NCI-H2227 treated with DMSO at 0.1 percent for 48 hours (cell line): ENCODE results near the gene NID1.

Source experiments
- DNase-seq: peaks from one replicate; lab custom pipeline; 2025; lab: John Stamatoyannopoulos, UW

The NID1 gene

GRCh38 chr1:236063919-236064673, 794 bp downstream of the NID1 start:
- DNase-seq: peak; percentile 8

- no peak for DNase-seq
Observed at GRCh38 chr1:236063551-236063918, 1.4 kb downstream of the NID1 start.

GRCh38 chr1:236060286-236060685, 4.6 kb downstream of the NID1 start:
- no peak for DNase-seq

GRCh38 chr1:236059011-236059410, 5.9 kb downstream of the NID1 start:
- no peak for DNase-seq

- no peak for DNase-seq
Observed at GRCh38 chr1:236058141-236058934, 6.6 kb downstream of the NID1 start.

DNA sequence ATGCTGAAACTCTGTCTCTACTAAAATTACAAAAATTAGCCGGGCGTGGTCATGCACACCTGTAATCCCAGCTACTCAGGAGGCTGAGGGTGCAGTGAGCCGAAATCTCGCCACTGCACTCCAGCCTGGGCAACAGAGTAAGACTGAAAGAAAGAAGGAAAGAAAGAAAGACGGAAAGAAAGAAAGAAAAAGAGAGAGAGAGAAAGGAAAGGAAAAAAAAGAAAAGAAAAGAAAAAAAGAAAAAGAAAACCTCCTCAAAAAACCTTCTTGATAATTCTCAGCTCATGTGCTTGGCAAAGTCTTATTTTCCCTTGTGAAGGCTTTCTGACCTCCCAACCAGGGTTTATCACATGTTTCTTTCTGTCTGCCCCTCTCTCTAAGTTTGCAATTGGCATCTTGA, 7.3 kb downstream of the NID1 start:
- no peak for DNase-seq

DNA sequence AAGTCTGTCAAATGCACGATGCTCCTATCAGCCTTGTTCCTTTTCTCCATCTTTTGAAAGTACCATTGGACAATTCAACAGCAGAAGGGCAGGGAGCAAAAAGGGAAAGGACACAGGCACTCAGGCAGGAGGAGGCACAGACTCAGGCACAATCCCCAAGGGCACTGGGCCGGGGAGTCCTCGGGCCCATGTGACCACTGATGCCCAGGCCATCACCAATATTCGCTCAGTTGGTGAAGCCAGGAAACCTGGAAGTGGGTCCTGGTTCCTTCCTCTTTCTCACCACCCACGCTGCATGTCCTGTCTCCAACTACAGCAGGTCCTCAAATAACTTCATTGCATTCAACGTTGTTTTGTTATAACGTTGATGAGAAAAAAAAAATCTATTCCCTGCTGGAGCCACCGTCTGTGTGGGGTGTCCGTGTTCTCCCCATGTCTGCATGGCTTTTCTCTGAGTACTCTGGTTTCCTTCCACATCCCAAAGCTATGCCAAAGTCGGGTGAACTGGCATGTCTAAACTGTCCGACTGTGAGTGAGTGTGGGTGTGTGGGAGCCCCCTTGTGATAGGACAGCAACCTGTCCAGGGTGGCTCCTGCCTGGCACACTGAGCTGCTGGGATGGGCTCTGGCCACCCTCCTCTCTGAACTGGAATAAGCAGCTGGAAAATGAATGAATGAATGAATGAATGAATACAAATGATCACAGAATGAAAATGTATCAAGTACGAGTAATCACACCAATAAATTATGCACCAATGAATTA, 12.5 kb downstream of the NID1 start:
- no peak for DNase-seq

- no peak for DNase-seq
Observed at GRCh38 chr1:236051242-236051791, 13.6 kb downstream of the NID1 start.

- no peak for DNase-seq
Observed at GRCh38 chr1:236045771-236046170, 19.1 kb downstream of the NID1 start.

DNA sequence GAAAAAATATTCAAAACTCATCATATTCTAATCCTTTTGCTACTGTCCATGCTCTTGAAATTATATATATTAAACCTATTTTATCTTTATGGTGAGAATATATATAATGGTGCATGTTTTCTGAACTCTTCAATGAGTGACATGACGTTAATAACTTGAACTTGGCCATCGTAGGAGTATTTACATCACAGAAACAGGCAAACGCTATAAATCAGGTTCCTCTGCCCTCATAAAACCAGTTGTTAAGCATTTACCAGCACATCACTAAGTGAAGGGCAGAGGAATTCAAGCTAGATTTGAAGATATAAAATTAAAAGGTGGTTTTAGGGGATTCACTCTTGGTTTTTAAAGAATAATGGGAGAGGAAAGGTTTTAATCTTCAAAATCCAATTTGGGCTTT, 20.5 kb downstream of the NID1 start:
- DNase-seq: no peak

- no peak for DNase-seq
Observed at GRCh38 chr1:236041631-236042618, 23.0 kb downstream of the NID1 start.

GRCh38 chr1:236039740-236040685, 24.9 kb downstream of the NID1 start:
- DNase-seq: peak; percentile 12

DNA sequence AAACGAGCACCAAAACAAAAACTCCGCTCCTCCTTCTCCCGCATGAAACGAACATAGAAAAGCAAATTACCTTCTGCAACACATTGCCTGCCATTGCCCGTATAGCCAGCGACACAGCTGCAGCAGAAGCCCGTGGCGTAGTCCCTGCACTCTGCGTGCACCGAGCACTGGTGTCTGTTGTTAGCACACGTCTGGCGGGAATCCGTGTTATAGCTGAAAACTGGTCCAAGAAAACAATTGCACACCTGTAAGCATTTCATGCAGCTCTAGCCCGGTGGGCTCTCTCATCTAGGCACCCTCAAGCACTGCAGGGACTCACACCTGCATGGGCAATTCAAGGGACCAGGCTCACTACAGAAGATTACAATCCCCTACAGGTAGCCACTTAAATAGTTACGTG, 26.9 kb downstream of the NID1 start:
- DNase-seq: no peak

DNA sequence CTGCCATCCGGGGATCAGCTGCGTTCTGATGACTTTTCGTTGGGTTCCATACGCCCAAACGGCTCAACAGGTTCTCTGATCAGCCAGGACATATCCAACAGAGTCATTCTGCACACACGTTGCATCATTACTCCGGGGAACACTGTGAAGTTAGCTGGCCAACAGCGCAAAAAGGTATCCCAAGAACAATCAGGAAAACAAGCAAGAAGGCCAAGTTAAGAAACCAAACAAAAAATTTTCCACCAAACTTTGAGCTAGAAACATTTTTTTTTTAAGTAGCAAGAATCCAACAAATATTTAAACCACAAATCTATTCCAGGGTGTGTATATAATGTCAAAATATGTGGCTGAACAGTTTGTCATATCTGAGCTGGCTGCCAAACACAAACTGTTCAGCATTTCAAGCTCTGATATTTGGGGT, 29.2 kb downstream of the NID1 start:
- no peak for DNase-seq

DNA sequence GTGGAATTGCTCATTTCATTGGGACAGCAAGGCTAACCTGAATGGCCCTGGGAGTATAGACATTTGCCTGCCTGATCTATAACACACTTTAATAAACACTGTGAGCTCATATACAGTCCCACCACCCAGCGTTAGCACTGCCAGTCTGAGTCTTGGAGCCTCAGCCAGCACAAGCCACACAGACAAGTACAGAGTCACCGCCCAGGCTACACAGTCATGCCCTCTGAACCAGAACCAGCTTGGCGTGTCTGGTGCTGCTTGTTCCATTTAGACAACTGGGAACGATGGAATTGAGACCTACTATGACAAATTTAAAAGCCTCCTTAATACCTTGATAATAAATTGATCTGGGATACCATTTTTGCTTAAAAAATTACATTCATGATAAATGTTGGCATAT, 31.6 kb downstream of the NID1 start:
- DNase-seq: no peak

DNA sequence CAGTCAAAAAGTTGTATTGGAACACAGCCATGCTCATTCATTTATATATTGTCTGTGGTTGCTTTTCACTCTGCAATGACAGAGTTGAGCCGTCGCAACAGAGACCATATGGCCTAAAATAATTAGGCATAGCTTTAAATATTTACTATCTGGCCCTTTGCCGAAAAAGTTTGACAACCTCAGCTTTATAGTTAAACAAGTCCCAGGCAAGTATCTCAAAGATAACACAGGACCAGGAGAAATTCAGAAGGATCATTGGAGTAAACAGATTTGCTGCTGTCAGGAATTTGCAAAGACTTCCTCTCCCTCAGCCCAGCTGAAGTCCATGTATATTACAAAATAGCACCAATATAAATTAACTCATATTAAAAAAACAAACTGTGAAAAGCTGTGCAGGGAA, 34.4 kb downstream of the NID1 start:
- DNase-seq: no peak

GRCh38 chr1:236029428-236029940, 35.4 kb downstream of the NID1 start:
- no peak for DNase-seq

GRCh38 chr1:236027104-236027503, 37.8 kb downstream of the NID1 start:
- no peak for DNase-seq

DNA sequence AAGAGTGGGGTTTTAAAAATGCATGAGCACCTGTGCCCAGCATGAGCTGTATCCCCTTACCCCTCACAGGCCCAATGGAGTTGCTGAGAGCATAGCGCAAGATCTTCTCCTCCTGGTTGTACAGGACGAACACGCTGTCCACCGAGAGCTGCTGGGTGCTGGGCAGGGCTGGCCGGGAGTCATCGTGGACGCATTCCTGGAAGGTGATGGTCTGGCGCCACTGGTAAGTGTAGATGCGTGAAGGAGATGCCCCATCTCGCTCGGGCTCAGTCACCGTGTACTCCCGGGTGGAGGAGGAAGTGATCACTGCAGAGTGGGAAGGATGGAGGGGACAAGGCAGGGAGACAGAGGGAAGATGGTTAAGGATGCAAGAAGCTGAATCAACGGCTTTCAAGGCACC, 39.1 kb downstream of the NID1 start:
- DNase-seq: no peak

- DNase-seq: no peak
Observed at GRCh38 chr1:236024641-236025040, 40.2 kb downstream of the NID1 start.
